Measurements from ENCODE around the gene SYK.
A peak's percentile ranks its signal among the peaks of the same experiment; 100 is the strongest.
"Not testable (repeated sequence)": the region's sequence is repeated elsewhere in the genome, so short reads cannot be mapped to it uniquely, and the experiment has no call there.

The SYK gene

GRCh38 chr9:90801241-90801972 lies at the start of gene SYK:
Gene SYK (plus strand): TSS chr9:90801819. CDS start chr9:90843899, 42,080 bp downstream.
- peak in 1 of 3 experiments; percentile 4 for DNase-seq (ENCODE audit: low read depth in 3 of 3)

DNA sequence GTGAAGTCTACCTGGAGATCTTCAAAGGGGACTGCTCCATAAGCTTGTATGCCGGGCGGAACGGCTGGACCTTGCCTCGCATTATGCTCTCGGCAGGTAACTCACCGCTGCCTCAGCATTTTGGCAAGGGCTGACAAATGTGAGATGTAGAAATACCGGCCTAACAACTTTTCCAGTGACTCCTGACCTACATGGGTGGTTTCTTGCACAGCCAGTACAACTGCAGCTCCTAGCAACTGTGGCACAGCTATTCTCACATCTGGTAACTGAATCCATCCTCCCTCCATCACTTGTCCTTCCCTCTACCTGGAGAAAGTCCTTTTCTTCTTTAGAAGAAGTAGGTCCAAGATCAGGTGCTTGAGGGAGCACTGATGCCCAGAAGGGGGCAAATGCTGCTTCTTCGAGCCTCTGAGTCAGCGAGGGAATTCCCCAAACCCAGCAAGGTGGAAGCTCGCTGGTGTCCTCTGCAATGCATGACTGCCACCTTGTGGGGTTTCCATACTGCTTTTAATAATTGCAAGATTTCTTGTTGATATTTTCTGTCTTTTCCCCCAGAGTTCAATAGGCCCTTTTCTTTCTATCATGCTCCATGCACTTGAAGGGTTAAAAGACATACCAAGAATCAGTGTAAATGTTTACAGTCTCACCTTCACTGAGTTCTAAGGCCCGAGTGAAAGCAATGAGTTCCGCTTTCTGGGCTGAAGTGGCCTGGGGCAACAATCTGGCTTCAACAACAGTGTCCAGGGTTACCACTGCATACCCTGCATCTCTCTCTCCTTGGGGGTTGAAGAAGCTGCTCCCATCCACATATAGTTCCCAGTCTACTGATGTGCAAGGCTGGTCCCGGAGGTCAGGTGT lies 45.9 kb upstream of the SYK start:
- peak; percentile 31 to 63 (median 63) for DNase-seq (ENCODE audit: low read depth in 3 of 3)

DNA sequence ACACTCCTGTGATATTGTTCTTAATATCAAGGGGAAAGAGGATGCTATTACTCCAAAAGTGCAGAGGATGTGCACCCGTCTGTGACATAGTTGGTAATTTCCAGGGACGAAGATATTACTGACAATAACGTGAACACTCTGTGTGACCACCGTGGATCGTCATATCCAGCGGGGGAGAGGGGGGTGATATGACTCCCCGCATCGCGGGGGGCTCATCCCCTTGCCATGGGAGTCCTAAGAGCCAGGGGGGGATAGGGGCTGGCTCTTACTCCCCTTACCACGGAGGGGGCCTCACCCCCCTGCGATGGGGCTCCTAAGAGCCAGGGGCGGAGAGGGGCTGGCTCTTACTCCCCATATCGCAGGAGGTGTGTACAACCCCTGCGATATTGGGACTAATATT lies 41.0 kb upstream of the SYK start:
- DNase-seq (ENCODE audit: low read depth in 3 of 3) = not testable (repeated sequence)

DNA sequence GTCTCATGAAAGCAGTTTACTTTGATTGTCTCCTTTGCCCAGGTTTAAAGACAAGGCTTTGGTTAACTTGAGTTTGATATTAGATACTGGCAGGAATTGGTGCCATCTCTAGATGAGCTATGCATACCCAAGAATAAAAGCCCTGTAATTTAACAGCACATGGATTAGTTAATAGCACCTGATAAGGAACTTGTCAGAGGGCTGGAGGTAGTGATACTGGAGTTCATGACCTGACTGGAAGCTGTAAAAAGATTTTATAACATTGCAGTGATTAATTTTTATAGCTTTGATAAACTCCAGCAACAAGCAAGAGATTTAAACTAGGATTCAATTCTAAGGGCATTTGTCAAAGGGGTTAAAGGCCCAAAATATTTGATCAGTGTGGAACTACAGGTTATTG lies 34.9 kb upstream of the SYK start:
- DNase-seq (ENCODE audit: low read depth in 3 of 3) = no peak

- DNase-seq (ENCODE audit: low read depth in 3 of 3) = no peak
Observed at GRCh38 chr9:90767523-90768100, 34.0 kb upstream of the SYK start.

GRCh38 chr9:90770182-90770738 lies 31.4 kb upstream of the SYK start:
- no peak for DNase-seq (ENCODE audit: low read depth in 3 of 3)

- DNase-seq (ENCODE audit: low read depth in 3 of 3) = no peak
Observed at GRCh38 chr9:90770927-90771326, 30.7 kb upstream of the SYK start.

DNA sequence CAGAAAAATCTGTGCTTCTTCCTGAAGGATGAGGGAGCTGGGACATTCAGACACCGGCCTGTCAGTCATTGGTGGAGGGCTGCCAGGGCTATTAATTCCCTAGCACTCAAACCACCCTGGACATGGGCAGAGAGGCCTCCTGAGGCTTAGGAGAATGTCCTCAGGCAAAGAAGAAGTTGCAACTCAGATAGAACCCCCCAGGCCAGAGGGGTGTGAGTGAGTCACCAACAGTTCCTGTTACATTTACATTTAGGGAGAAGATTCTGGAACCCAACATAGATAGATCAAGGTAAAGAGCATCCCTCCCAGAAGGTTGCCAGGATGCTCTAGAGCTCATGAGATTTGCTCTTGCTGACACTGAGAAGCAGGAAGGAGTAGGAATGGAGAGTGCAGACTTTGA lies 29.2 kb upstream of the SYK start:
- no peak for DNase-seq (ENCODE audit: low read depth in 3 of 3)

DNA sequence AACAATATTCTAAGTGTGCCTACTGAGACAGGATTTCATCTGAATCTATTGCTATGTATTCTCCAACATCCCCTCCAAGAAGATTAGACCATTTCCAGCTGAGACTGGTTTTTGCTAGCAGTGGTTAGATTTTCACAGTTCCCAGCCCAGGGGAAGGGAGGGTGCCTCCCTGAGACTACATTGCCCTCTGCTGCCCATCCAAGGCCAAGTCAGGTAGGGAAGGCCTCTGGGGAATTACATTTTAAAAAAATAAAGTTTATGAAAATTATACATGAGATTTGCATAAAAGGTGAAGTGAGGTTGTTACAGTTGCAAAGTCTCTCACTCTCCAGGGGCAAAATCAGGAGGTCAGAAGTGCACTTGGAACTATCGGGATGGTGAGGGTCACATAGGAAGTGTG lies 28.0 kb upstream of the SYK start:
- no peak for DNase-seq (ENCODE audit: low read depth in 3 of 3)

DNA sequence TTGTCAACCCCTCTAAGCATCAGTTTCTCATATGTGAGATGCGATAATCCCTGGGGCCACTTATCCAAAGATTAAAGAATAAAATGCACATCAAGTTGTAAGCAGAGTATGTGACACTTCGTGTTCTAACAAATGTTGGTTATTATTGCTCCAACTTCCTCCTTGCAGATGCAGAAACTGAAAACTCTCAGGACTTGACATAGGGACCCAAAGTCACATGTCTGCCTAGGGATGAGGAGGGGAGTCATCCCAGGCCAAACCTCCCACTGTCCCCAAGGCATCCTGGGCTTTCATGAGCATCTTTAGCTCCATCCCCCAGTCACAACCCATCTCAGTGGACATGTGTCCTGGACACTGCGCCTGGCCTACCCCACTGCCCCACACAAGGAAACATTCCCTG lies 27.5 kb upstream of the SYK start:
- no peak for DNase-seq (ENCODE audit: low read depth in 3 of 3)

GRCh38 chr9:90774682-90775081 lies 26.9 kb upstream of the SYK start:
- DNase-seq (ENCODE audit: low read depth in 3 of 3) = no peak

- DNase-seq (ENCODE audit: low read depth in 3 of 3) = no peak
Observed at GRCh38 chr9:90775657-90776056, 26.0 kb upstream of the SYK start.

GRCh38 chr9:90778746-90779145 lies 22.9 kb upstream of the SYK start:
- no peak for DNase-seq (ENCODE audit: low read depth in 3 of 3)

DNA sequence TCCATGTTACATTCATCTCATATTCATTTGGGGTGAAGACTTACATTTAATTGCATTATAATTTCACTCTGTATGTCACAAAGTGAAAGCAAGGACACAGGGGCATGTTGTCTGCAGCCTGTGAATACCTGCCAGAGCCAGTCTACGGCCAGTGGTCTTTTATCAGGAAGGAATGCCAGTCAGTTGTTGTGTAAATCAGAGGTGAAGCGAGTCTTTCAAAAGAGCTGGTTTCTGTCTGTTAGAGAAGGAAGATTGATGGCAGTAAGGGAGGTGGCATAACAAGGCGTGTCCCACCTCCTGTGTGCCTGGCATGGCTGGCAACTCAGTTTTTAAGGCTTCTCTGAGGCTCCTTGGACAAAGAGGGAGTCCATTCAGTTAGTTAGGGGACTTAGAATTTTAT lies 18.1 kb upstream of the SYK start:
- no peak for DNase-seq (ENCODE audit: low read depth in 3 of 3)

DNA sequence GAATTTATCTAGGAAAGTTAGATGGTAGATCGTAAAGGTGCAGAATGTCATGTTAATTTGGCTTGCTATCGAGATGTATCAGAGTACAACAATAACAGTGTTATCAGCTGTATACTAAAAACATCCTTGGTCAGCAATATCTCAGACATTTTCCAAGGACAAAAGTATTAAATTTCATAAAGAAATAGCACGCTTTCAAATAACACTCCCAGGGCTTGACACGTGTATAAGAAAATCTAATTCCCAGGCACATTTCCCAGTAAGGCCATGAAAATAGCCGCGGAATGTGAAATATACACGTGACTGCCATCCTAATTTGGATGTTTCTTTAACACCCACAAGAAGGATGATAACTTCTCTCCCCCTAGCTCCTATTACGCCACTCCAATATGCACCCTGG lies 17.7 kb upstream of the SYK start:
- DNase-seq (ENCODE audit: low read depth in 3 of 3) = no peak

GRCh38 chr9:90787771-90788460 lies 13.7 kb upstream of the SYK start:
- DNase-seq (ENCODE audit: low read depth in 3 of 3) = no peak

- DNase-seq (ENCODE audit: low read depth in 3 of 3) = not testable (repeated sequence)
Observed at GRCh38 chr9:90788527-90788926, 13.1 kb upstream of the SYK start.

- no peak for DNase-seq (ENCODE audit: low read depth in 3 of 3)
Observed at GRCh38 chr9:90789408-90789807, 12.2 kb upstream of the SYK start.

DNA sequence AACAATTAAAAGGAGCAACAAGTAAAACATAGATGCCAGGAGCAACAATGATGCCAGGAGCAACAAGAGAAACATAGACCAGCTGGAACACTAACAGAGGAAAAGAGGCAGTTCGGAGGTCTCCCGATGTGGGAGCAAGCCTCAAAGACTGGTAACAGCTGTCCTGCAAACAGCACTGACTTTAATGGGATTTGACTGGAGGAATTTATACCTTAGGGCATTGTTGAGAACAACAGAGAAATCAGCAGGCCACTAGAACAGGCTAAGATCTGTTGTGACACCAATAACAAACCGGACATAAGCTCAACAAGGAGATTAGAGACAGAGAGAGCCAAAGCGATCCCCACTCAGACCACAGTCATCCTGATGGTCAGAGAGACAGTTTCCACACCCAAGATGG lies 11.8 kb upstream of the SYK start:
- no peak for DNase-seq (ENCODE audit: low read depth in 3 of 3)

DNA sequence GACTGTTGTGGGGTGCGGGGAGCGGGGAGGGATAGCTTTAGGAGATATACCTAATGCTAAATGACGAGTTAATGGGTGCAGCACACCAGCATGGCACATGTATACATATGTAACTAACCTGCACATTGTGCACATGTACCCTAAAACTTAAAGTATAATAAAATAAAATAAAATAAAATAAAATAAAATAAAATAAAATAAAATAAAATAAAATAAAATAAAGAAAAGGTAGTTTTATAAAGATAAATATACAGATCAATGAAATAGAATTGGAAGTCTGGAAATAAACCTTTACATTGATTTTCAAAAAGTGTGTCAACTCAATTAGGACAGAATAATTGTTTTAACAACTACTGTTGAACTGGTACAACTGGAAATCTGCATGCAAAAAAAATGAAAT lies 8.6 kb upstream of the SYK start:
- DNase-seq (ENCODE audit: low read depth in 3 of 3) = not testable (repeated sequence)

- no peak for DNase-seq (ENCODE audit: low read depth in 3 of 3)
Observed at GRCh38 chr9:90793729-90794128, 7.9 kb upstream of the SYK start.

DNA sequence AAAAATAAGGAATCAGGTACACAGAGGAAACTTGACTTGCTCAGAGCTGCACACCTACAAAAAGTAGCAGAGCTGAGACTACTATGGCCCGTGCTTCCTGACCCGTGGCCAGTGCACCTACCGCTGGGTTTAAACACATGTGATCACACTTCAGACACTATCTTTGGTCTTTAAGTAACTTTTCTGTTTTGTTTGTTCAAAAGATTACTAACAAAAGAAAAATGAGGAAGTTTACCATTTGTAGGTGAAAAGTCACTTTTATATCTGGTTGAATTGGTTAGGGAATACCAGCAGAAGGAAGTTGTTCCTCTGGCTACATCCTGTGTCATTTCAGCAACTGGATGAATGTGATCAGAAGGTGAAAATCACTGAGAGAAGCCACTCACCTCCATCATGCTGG lies 6.5 kb upstream of the SYK start:
- DNase-seq (ENCODE audit: low read depth in 3 of 3) = no peak

Measured in stimulated activated CD4-positive, alpha-beta T cell treated with anti-CD3 and anti-CD28 coated beads, TNF-alpha, amount 100 ng/mL, for 24 hours (primary cell).